Measurements from ENCODE around the gene SAFB.

The SAFB gene

GRCh38 chr19:5703819-5704818 is 81.2 kb downstream of the SAFB start:
- DNase-seq: no peak

DNA sequence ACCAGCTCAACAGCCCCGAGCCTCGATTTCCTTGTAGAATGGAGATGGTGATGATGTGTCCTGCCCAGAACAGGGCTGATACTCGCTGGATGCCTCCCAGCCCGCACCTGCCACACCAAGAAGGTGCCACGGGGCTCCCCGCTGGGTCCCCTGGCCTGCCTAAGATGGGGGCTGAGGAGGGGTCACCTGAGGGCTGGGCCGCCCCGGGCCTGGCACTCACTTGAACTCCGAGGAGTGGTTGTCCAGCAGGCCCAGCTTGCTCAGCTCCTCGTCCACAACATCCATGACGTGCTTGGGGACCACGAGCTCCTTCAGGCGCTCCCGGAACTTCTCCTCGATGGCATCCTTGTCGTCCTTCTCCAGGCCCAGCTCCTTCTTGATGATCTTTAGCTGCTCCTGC is 82.7 kb downstream of the SAFB start:
- DNase-seq: no peak

GRCh38 chr19:5706876-5707573 is 84.1 kb downstream of the SAFB start:
- no peak for DNase-seq

DNA sequence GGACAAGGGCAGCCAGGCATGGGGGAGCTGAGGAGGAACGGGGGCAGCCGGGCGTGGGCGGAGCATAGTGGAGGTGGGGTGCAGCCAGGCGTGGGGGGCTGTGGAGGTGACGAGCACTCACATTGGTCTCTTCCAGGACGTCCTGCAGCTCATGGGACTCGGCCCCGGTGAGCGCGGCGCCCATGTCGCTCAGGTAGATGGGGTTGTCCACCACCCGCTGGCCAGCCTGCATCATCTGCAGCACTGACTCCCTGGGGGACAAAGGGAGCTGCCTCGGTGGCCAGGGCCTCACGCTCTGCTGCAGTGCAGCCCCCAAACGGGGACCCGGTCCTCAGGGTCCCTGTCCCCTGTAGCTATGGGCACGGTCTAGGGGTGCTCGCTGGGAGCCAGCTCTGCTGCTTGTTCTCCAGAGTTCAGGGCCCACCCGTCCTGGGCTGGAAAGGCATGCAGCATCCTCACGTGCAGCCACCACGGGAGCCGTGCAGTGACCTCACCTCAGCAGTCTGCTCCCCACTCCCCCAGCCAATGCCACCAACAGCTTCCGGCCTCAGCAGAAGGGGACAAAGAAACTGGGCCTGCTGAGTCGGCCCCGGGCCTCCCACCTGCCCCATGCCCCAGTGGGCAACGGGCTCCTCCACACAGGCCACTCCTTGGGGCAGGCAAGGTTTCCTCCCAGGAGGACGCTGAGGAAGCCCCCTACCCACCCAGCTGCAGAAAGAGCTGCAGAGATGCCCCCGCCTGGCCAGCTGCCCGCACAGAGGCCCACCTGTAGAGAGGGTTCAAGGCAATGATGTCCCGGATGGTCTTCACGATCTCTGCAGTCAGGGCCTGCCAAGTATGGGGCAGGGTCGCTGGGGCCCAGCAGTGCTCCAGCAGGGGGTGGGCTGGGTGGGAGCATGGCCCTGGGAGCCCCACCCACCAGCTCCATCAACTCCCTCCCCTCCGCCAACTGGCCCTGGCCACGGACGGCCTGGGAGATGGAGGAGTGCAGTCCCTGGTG is 85.0 kb downstream of the SAFB start:
- DNase-seq: no peak

- no peak for DNase-seq
Measured at GRCh38 chr19:5711025-5711424, 88.1 kb downstream of the SAFB start.

GRCh38 chr19:5711713-5712161 is 88.9 kb downstream of the SAFB start:
- no peak for DNase-seq

GRCh38 chr19:5713228-5713627 is 90.3 kb downstream of the SAFB start:
- no peak for DNase-seq

- DNase-seq: no peak
Measured at GRCh38 chr19:5714816-5715215, 91.9 kb downstream of the SAFB start.

- no peak for DNase-seq
Measured at GRCh38 chr19:5717215-5717935, 94.5 kb downstream of the SAFB start.
